Heart left ventricle (tissue), 13 donors: ENCODE results near the gene PTPN1.

ENCODE experiments used
- POLR2A ChIP-seq, 2 donors: fragments of 450-650 bp; IDR thresholded peaks; one replicate each; pipeline ENCODE4 v1.6.1; 2017; ENCODE audit warnings: antibody characterized with exemption in 2 of 2, mild to moderate bottlenecking in 2 of 2, moderate library complexity in 2 of 2
- TF ChIP-seq, protein P1 (sequence below), 12 donors: fragments of 200-600 bp; sonication (generic) in 4 of 12; IDR thresholded peaks; one replicate each; pipeline versions ENCODE4 v1.5.0 to v1.8.0; 2018 to 2022; ENCODE audit warnings: antibody characterized with exemption in 12 of 12, mild to moderate bottlenecking in 5 of 12
- donor health status: ischemic (EF 13 %, LVEDD 7.1; RV severe dilation, severe dysfunction).
- donor health status: DM: no; HTN: yes; CAD: no.
- donor health status: DM: no; HTN: no; CAD: no.
- donor health status: ischemic (EF 25% LVEDD 6.9; RV normal size, moderate dysfunction).
- donor health status: ischemic (EF 25% LVEDD 5.7; RV mildly dilated, moderate dysfunction).
- donor health status: ischemic (EF 35%, LVEDD 5.7; RV mildly dilated, moderate dysfunction).
- donor health status: nonischemic (EF 11% LVEDD 7.7; RV severe dilation, severe dysfunction).
- donor health status: DM: yes; HTN: yes; CAD: no.
- donor health status: PGD.
- donor health status: ischemic (EF 29% LVEDD 5.4; RV normal size, mild dysfunction).
- donor health status: nonischemic (EF 23%, LVEDD 6.1; RV moderate dilation, normal function).

- TF ChIP-seq, protein P1, sequence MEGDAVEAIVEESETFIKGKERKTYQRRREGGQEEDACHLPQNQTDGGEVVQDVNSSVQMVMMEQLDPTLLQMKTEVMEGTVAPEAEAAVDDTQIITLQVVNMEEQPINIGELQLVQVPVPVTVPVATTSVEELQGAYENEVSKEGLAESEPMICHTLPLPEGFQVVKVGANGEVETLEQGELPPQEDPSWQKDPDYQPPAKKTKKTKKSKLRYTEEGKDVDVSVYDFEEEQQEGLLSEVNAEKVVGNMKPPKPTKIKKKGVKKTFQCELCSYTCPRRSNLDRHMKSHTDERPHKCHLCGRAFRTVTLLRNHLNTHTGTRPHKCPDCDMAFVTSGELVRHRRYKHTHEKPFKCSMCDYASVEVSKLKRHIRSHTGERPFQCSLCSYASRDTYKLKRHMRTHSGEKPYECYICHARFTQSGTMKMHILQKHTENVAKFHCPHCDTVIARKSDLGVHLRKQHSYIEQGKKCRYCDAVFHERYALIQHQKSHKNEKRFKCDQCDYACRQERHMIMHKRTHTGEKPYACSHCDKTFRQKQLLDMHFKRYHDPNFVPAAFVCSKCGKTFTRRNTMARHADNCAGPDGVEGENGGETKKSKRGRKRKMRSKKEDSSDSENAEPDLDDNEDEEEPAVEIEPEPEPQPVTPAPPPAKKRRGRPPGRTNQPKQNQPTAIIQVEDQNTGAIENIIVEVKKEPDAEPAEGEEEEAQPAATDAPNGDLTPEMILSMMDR (IDR thresholded peaks at IDR 0.05): no peak
- TF ChIP-seq POLR2A (IDR thresholded peaks at IDR 0.05): no peak
Measured at GRCh38 chr20:50578778-50579165, 68.6 kb downstream of the PTPN1 start.
